Kidney epithelial cell (primary cell): Measurements from ENCODE around the gene VASP. TPM values are rescaled to one million over a fixed set of nuclear protein-coding genes. Genes with fewer than 3 reads are reported as not detected.

Experiments
- DNase-seq: peaks from one replicate; pipeline ENCODE4 v3.0.0-alpha.2; 2010; ENCODE audit warnings: low read depth
- H3K27me3 ChIP-seq: 2 replicates; pipeline ENCODE4 v1.6.0; 2011; ENCODE audit warnings: low read length; ENCODE audit not compliant: control insufficient read depth, insufficient read depth
- H3K36me3 ChIP-seq: 2 replicates; pipeline ENCODE4 v1.5.1; 2011; ENCODE audit warnings: low read length; ENCODE audit not compliant: control insufficient read depth, insufficient read depth
- H3K4me3 ChIP-seq: 2 replicates; pipeline ENCODE4 v1.5.1; 2011; ENCODE audit warnings: low read depth, mild to moderate bottlenecking, control low read depth, low read length
- total RNA-seq: library from RNA; depleted of rRNA; stranded (reverse); fragments of >200 nt; gene quantifications from 2 replicates; pipeline ENCODE4 v1.2.3, GENCODE V29; 2015
- TF ChIP-seq, protein P1 (sequence below): IDR thresholded peaks from 2 replicates; pipeline ENCODE4 v1.5.1; 2011; ENCODE audit warnings: mild to moderate bottlenecking, moderate library complexity, low read length, control low read depth, inconsistent platforms; ENCODE audit not compliant: insufficient read depth, poor library complexity, severe bottlenecking

Gene VASP
- total RNA-seq, 1 donor from 2014 or later, result 228 TPM

DNA sequence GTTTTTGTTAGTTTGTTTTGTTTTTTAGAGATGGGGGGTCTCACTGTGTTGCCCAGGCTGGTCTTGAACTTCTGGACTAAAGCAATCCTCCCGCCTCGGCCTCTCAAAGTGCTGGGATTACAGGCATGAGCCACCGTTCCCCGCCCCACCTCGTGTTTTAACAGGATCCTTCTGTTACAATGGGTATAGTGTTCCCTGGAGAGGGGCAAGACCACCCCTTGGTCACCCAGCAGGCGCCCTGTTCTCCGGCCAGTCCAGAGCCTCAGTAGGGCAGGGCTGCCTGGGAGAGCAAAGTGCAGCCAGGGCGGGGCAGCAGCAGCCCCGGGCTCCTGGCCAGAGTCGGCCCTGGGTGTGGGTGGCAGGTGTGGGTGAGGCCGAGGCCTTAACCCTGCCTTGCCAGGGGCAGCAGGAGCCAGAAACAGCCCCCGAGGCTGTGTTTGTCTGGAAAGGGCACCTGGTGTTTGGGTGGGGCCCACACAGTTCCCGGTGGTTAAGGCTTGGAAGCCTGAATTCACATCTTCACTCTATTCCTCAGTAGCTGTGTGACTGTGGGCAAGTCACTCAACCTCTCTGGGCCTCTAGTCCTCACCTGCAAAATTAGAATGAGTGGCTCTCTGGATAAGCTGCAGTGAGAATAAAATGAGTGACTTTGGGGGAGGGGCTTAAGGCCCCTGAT lies 7.2 kb downstream of the VASP start:
- TF ChIP-seq, protein P1, sequence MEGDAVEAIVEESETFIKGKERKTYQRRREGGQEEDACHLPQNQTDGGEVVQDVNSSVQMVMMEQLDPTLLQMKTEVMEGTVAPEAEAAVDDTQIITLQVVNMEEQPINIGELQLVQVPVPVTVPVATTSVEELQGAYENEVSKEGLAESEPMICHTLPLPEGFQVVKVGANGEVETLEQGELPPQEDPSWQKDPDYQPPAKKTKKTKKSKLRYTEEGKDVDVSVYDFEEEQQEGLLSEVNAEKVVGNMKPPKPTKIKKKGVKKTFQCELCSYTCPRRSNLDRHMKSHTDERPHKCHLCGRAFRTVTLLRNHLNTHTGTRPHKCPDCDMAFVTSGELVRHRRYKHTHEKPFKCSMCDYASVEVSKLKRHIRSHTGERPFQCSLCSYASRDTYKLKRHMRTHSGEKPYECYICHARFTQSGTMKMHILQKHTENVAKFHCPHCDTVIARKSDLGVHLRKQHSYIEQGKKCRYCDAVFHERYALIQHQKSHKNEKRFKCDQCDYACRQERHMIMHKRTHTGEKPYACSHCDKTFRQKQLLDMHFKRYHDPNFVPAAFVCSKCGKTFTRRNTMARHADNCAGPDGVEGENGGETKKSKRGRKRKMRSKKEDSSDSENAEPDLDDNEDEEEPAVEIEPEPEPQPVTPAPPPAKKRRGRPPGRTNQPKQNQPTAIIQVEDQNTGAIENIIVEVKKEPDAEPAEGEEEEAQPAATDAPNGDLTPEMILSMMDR, result no peak
- H3K36me3 ChIP-seq, result peaks cover 3% of the 10 kb centered on the region
- DNase-seq, result no peak
- no peaks in the 10 kb centered on the region for H3K27me3 ChIP-seq
- H3K4me3 ChIP-seq, result no peak overlapping the region

DNA sequence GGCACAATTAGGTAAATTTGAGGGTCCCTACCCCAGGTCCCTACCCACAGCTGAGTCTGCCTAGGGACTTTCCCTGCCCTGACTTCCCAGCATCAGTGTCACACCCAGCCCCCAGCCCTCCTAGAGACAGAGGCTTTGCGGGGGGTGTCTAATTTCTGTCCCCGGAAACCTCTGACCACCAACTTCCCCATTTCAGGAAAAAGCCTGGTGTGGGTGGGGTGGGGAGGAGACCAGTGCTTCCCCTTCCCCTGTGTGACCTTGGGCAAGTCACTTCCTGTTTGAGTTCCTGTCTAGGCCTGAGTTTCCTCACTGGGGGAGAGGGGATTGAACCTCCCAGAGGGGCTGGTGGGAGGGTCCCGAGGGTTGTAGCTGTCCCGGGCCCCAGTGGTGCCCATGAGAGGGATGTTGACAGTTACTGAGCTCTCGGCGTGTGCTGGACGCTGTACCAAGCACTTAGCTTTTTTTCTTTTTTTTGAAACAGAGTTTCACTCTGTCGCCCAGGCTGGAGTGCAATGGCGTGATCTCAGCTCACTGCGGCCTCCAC lies 7.9 kb downstream of the VASP start:
- peaks cover 4% of the 10 kb centered on the region for H3K36me3 ChIP-seq
- TF ChIP-seq, protein P1, result no peak

DNA sequence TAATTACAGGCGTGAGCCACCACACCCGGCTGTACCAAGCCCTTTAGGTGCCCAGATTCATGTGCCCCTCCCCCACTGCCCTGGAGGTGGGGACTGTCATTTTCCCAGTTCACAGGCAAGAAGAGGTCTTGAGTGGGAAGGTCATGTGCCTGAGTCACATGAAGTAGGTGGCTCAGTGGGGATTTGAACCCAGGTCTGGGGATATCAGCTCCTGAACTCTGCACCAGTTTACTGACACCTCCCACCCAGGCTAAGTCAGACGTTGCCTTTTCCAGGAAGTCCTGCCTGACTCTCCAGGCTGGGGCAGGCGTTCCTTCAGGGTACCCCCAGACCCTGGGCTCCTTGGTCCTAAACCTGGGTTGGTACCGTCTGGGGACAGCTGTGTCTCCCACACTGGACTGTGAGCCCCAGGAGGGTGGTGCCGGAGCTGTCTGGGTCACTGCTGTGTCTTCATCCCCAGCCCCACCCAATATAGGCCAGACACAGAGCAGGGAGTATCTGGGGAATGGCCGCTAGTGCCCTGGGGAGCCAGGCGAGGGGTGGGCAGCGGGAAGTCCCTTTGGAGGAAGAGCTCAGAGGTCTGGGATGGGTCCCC lies 8.6 kb downstream of the VASP start:
- DNase-seq, result no peak
- no peak overlapping the region for H3K4me3 ChIP-seq
- H3K27me3 ChIP-seq, result no peaks in the 10 kb centered on the region
- TF ChIP-seq, protein P1, result no peak
- H3K36me3 ChIP-seq, result peaks cover 4% of the 10 kb centered on the region

More for the DNA sequence above, 7.9 kb downstream of the VASP start:
- Histone ChIP-seq H3K4me3 (no peak overlapping the region), H3K27me3 (no peaks in the 10 kb centered on the region)
- DNase-seq, result no peak

DNA sequence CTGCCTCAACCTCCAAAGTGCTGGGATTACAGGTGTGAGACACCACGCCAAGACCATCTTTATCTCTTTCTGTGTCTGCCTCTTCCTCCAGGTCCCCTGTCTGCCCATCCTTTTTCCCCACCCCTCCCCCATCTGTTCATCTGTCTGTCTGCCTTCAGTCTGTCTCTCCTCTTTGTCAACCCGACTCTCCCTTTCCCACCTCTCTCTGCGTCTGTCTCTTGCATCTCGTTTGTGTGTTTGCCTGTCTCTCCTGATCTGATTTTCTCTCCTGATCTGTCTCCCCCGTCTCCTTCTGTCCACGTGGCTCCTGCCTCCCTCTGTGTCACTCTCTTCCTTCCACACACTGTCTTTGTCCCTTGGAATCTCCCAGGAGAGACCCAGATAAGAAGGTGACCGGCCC lies 10.0 kb downstream of the VASP start:
- Histone ChIP-seq H3K27me3 (no peaks in the 10 kb centered on the region), H3K36me3 (peaks cover 4% of the 10 kb centered on the region), H3K4me3 (no peak overlapping the region)
- TF ChIP-seq, protein P1, result no peak
- no peak for DNase-seq

DNA sequence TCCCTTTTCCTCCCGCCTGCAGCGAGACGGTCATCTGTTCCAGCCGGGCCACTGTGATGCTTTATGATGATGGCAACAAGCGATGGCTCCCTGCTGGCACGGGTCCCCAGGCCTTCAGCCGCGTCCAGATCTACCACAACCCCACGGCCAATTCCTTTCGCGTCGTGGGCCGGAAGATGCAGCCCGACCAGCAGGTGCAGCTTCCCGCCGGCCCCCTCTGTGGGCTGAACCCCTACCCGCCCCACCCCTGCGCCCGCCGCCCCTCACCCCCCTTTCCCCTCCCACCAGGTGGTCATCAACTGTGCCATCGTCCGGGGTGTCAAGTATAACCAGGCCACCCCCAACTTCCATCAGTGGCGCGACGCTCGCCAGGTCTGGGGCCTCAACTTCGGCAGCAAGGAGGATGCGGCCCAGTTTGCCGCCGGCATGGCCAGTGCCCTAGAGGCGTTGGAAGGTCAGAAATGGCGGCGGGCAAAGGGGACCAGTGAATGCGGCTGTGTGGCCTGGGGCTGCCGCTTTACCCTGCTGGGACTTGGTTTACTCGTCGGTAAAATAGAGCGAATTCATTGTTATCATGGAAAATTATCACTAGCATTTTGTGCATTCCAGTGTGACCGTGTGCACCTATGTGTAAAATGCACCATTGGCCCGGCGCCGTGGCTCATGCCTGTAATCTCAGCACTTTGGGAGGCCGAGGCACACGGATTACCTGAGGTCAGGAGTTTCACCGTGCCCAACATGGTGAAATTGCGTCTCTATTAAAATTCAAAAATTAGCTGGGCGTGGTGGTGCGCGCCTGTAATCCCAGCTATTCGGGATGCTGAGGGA lies 10.6 kb downstream of the VASP start:
- no peak overlapping the region for H3K4me3 ChIP-seq
- TF ChIP-seq, protein P1, result no peak
- no peaks in the 10 kb centered on the region for H3K27me3 ChIP-seq
- H3K36me3 ChIP-seq, result peaks cover 4% of the 10 kb centered on the region
- DNase-seq, result no peak
